Measurements from ENCODE around the gene CPPED1. TPM values are rescaled to one million over a fixed set of nuclear protein-coding genes. Genes with fewer than 3 reads are reported as not detected.

CPPED1 gene
- total RNA-seq, 1 donor from 2014 or later: 22.1 TPM

DNA sequence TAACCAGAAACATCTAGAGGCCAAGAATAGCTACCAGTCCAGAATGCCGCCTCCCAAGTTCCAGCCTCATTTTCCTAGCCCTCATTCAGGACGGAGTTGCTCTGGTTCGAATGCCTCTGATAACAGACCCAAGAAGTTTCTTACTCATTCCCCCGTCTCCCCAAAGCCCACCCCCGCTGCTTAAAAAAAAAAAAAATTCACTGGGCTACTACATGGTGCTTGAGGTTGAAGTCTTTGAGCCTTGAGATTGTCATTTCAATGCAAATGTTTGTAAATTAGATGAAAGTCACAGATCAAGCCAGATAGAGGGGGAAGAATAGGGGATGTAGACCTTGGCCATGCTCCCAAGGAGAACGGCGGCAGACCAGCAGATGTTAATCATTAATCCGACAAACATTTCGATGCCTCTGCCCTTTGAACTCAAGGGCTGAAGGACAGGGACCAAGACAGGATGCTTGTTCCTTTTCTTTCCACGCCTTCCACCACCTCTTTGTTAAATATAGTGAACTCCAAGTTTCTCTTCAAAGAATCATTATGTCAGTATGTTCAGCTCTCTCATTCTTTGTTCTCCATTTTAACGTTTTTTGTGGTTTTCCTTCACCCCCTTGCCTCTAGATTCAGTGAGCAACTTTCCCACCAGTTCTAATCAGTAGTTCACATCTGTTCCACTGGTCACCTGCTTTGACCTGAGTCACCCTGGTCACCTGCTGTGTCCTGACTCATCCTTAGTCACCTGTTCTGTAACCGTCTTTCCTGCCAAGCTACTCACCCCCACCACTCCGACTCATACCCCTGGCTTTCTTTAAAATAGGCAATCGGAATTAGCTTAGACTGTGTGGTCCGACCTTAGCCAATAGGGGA lies 190.3 kb downstream of the CPPED1 start:
- intact Hi-C loops (cut with micrococcal nuclease): no loop called here

DNA sequence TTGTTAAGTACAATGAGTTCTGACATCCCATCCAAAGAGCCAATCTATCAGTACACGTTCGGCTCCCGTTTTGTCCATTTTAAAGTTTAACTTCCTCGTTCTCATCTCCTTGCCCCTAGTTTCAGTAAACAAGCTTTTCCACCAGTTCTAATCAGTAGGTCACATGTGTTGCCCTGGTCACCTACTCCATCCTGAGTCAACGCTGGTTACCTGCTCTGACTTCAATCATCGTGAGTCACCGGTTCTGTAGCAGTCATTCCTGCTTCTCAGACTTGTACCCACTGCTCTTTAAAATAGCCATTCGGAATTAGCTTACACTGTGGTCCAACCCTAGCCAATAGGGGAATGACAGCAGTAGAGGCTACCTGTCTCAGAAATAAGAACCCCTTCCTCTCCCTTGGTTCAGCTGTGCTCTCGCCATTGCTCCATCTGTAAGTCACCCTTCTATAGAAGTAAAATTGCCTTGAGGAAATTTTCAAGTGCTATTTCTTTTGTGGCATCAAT lies 191.0 kb downstream of the CPPED1 start:
- intact Hi-C loops (cut with micrococcal nuclease): no loop called here

DNA sequence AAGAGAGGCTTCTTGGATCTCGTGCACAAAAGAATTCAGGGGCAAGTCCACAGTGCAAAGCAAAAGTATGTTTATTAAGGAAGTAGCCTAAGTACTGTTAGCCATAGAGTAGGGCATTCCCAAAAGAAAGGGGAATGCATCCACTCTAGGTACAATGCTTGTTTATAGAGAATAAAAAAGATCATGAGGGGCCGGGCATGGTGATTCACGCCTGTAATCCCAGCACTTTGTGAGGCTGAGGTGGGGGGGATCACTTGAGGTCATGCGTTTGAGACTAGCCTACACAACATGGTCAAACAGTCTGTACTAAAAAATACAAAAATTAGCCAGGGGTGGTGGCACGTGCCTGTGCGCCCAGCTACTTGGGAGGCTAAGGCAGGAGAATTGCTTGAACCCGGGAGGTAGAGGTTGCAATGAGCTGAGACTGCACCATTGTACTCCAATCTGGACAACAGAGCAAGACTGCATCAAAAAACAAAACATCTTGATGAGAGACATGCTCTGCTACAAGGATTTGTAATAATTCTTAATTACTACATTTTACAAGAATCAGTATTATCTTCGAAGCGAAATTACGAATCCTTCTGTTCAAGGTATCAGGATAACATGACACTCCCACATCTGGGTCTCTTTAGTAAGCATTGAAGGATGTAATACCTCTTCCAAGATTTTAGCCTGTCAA lies 191.6 kb downstream of the CPPED1 start:
- intact Hi-C loops (cut with micrococcal nuclease): no loop called here

DNA sequence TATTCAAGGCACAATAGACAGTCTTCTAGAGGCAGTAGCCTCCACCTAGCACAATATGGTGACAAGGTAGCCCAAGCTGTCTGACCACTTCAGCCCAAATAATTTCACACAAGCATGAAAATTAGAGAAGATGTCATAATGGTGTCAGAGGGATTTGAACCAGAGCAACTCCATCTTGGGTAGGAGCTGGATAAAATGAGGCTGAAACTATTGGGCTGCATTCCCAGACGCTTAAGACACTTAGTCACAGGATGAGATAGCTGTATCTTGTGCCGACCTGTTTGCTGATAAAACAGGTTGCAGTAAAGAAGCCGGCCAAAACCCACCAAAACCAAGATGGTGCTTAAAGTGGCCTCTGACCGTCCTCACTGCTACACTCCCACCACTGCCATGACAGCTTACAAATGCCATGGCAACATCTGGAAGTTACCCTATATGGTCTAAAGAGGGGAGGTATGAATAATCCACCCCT lies 192.6 kb downstream of the CPPED1 start:
- intact Hi-C loops (cut with micrococcal nuclease): no loop called here

DNA sequence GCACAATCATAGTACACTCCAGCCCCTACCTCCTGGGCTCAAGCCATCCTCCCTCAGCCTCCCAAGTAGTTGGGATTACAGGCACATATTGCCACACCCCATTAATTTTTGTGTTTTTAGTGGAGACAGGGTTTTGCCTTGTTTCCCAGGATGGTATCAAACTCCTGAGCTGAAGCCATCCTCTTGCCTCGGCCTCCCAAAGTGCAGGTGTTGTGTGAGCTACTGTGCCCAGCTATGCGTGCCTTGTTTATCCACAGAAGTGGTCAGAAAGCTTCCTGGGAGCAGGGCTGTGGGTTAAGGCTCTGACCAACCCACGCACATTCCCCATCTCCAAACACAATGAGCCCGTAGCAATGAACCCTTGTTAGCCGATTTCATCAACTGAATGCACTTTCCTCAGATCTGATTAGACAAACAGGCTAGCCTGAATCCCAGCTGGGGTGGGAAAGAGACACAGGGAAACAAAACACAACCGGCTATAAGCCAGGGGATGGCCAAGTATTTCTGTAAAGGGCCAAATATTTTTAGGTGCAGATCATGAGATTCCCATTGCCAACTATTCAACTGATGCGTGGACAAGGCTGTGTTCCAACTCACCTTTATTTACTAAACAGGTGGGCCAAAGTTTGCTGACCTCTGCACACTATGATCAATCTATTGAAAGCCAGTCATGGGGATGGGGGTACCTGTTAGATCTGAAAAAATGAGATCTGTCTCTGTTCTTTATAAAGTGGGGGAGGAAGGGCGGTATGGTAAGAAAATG lies 193.6 kb downstream of the CPPED1 start:
- intact Hi-C loops (cut with micrococcal nuclease): no loop called here

Other genes starting within 250 kb of the CPPED1 start
- 0.02 TPM in 1 of 2 replicates, not detected in the other for gene SHISA9, start 97.7 kb upstream of the CPPED1 start, total RNA-seq